Measurements from ENCODE around the gene TTF1.

TTF1 gene

GRCh38 chr9:132406554-132407122, at the start of gene TTF1:
TTF1 (minus strand) TSS chr9:132406840; CDS start chr9:132402821, 4,019 bp downstream.
- peak within 1 kb of the TSS; percentile 86 for H3K4me3 ChIP-seq (ENCODE audit: low read depth, low read length)
- peak; percentile 61 for TF ChIP-seq POLR2A (IDR thresholded peaks at IDR 0.05; ENCODE audit: extremely low read depth, insufficient read length)
- no peak for TF ChIP-seq CTCF (IDR thresholded peaks at IDR 0.05; ENCODE audit: low read depth, low read length)
- peak; percentile 80 for TF ChIP-seq MAX (IDR thresholded peaks at IDR 0.05; ENCODE audit: low read depth, low read length)
- TF ChIP-seq MYC (IDR thresholded peaks at IDR 0.05; ENCODE audit: low read depth, low read length), result peak; percentile 63; the same call in 1 of the 2 replicates
- peak; percentile 91 for DNase-seq (ENCODE audit: low read depth)

GRCh38 chr9:132456241-132456640, 49.6 kb upstream of the TTF1 start:
- no peak overlapping the region for H3K4me3 ChIP-seq (ENCODE audit: low read depth, low read length)
- no peak for DNase-seq (ENCODE audit: low read depth)
- no peak for TF ChIP-seq MYC (IDR thresholded peaks at IDR 0.05; ENCODE audit: low read depth, low read length)
- no peak for TF ChIP-seq POLR2A (IDR thresholded peaks at IDR 0.05; ENCODE audit: extremely low read depth, insufficient read length)
- TF ChIP-seq CTCF (IDR thresholded peaks at IDR 0.05; ENCODE audit: low read depth, low read length), result no peak
- TF ChIP-seq MAX (IDR thresholded peaks at IDR 0.05; ENCODE audit: low read depth, low read length), result no peak

- TF ChIP-seq MYC (IDR thresholded peaks at IDR 0.05; ENCODE audit: low read depth, low read length), result no peak
- no peak for TF ChIP-seq MAX (IDR thresholded peaks at IDR 0.05; ENCODE audit: low read depth, low read length)
- TF ChIP-seq CTCF (IDR thresholded peaks at IDR 0.05; ENCODE audit: low read depth, low read length), result no peak
- no peak for TF ChIP-seq POLR2A (IDR thresholded peaks at IDR 0.05; ENCODE audit: extremely low read depth, insufficient read length)
- no peak overlapping the region for H3K4me3 ChIP-seq (ENCODE audit: low read depth, low read length)
- DNase-seq (ENCODE audit: low read depth), result no peak
Observed at GRCh38 chr9:132451276-132451675, 44.6 kb upstream of the TTF1 start.

- DNase-seq (ENCODE audit: low read depth), result no peak
- no peak overlapping the region for H3K4me3 ChIP-seq (ENCODE audit: low read depth, low read length)
- no peak for TF ChIP-seq MAX (IDR thresholded peaks at IDR 0.05; ENCODE audit: low read depth, low read length)
Observed at GRCh38 chr9:132447902-132448301, 41.3 kb upstream of the TTF1 start.

GRCh38 chr9:132447346-132447745, 40.7 kb upstream of the TTF1 start:
- H3K4me3 ChIP-seq (ENCODE audit: low read depth, low read length), result no peak overlapping the region
- TF ChIP-seq CTCF (IDR thresholded peaks at IDR 0.05; ENCODE audit: low read depth, low read length), result no peak
- TF ChIP-seq MAX (IDR thresholded peaks at IDR 0.05; ENCODE audit: low read depth, low read length), result no peak
- no peak for TF ChIP-seq POLR2A (IDR thresholded peaks at IDR 0.05; ENCODE audit: extremely low read depth, insufficient read length)
- no peak for TF ChIP-seq MYC (IDR thresholded peaks at IDR 0.05; ENCODE audit: low read depth, low read length)
- peak; percentile 8 for DNase-seq (ENCODE audit: low read depth)

- H3K4me3 ChIP-seq (ENCODE audit: low read depth, low read length), result no peak overlapping the region
- no peak for DNase-seq (ENCODE audit: low read depth)
- TF ChIP-seq MAX (IDR thresholded peaks at IDR 0.05; ENCODE audit: low read depth, low read length) (no peak), POLR2A (IDR thresholded peaks at IDR 0.05; ENCODE audit: extremely low read depth, insufficient read length) (no peak), CTCF (IDR thresholded peaks at IDR 0.05; ENCODE audit: low read depth, low read length) (no peak), MYC (IDR thresholded peaks at IDR 0.05; ENCODE audit: low read depth, low read length) (no peak)
Observed at GRCh38 chr9:132446887-132447286, 40.2 kb upstream of the TTF1 start.
